ENCODE data around the gene KCNJ9.

Gene KCNJ9

GRCh38 chr1:160127865-160128523 is 46.7 kb downstream of the KCNJ9 start:
- DNase-seq = no peak

GRCh38 chr1:160128636-160129035 is 47.3 kb downstream of the KCNJ9 start:
- no peak for DNase-seq

- no peak for DNase-seq
Observed at GRCh38 chr1:160129046-160129445, 47.7 kb downstream of the KCNJ9 start.

- no peak for DNase-seq
Observed at GRCh38 chr1:160129558-160129957, 48.2 kb downstream of the KCNJ9 start.

DNA sequence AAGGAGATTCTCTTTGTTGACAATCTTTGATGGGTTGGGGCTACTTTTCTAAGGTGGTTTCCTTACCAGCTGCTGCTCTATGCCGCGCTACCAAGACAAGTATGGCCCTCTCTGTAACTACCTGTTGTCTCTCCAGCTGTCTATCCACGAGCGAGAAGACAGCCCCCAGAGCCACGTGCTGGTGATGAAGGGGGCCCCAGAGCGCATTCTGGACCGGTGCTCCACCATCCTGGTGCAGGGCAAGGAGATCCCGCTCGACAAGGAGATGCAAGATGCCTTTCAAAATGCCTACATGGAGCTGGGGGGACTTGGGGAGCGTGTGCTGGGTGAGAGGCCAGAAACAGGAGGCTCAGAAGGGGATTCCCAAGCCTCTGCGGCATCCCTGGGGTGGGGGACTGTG is 48.6 kb downstream of the KCNJ9 start:
- DNase-seq = no peak

DNA sequence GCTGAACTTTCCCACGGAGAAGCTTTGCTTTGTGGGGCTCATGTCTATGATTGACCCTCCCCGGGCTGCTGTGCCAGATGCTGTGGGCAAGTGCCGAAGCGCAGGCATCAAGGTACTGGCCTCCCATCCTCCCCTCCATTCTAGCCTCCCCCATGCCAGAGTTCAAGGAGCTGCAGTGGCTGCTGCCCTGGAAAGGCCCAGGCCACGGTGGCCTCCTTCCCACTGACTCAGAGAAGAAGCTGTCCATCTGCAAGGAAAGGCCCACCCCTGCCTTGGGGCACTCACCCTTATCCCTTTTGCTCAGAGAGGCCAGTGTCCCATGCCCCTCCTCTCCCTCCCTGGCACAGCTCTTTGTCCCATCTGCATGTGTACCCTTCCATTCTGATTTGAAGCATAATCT is 49.1 kb downstream of the KCNJ9 start:
- no peak for DNase-seq

DNA sequence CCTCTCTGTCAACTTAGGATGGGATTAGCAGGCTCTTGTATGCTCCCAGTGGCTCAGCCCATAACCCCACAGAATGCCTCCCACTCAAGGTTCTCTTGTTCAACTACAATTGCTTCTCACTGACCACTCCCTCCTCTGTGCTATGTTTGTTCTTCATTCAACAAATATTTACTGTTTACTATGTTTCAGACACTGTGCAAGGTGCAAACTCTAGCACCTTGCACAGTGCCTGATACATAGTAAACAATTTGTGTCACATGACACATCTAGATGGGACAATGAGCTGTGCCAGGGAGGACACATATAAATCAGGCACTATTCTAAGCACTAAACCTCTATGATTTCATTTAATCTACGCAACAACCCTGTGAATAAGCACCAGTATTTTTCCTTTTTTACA is 49.6 kb downstream of the KCNJ9 start:
- DNase-seq = no peak

GRCh38 chr1:160131803-160132565 is 50.6 kb downstream of the KCNJ9 start:
- no peak for DNase-seq

DNA sequence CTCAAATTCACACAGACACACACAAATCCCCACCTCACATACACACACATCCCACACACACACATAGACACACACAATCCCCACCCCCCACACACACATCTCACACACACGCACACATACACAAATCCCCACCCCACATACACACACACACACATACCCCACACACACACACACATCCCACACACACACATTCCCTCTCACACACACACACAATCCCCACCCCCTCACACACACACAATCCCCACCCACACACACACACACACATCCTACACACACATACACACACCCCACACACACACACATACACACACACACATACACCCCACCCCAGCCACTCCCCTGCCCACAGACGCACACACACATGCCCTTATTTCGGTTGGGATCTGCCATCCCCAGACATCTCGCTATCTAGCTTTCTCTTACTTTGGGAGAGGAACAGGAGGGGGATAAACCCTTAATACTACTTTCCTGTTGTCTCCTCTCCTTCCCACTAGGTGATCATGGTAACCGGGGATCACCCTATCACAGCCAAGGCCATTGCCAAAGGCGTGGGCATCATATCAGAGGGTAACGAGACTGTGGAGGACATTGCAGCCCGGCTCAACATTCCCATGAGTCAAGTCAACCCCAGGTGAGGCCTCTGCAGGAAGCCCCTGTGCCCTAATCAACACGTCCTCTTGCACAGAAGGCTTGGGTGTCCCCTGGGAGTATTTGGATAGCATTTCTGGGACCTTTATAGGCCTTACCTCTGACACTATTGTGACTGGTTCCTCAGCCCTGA is 52.8 kb downstream of the KCNJ9 start:
- no peak for DNase-seq

DNA sequence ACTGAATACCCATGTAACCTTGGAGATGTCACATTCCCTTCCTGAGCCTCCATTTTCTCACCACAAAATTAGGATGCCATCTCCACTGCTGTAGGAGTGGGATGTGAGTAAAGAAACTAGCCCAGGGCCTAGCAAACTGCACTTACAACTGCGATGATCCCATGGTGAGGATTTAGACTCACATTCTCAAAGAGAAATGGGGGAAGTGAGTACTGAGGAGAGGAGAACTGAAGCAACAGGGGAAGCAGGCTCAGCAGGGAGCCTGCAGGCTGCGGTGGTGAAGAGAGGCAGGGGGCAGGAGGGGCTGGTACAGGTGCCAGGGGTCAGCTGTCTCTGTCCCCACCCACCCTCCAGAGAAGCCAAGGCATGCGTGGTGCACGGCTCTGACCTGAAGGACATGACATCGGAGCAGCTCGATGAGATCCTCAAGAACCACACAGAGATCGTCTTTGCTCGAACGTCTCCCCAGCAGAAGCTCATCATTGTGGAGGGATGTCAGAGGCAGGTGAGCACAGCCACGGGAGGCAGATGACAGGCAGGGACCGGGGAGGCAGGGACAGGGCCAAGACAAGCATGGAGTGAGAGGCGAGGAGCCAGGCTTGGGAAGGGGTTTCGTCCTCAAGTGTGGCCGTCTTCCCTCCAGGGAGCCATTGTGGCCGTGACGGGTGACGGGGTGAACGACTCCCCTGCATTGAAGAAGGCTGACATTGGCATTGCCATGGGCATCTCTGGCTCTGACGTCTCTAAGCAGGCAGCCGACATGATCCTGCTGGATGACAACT is 53.6 kb downstream of the KCNJ9 start:
- no peak for DNase-seq

DNA sequence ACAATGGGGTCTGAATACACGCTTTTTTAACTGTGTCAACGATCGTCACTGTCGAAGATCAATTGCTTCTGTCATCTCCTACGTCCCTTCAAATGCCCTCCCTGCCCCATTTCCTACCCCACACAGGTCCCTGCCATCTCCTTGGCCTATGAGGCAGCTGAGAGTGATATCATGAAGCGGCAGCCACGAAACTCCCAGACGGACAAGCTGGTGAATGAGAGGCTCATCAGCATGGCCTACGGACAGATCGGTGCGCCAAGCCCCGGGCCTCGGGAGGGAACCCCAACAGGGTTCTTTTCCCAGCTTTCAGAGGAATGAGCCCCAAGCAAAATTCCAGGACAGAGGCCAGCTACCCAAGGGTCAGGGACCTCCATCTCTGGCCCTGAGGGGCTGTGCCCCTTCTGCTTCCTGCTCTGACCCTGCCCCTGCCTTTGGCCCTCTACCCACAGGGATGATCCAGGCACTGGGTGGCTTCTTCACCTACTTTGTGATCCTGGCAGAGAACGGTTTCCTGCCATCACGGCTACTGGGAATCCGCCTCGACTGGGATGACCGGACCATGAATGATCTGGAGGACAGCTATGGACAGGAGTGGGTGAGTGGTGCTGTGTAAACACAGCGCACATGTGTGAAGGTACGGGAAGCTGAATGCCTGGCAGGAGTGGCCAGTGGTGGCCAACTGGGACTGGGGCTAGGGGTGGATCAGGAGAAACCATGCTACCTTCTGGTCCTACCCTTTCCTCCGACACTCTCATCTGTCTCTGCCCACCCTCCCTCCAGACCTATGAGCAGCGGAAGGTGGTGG is 55.0 kb downstream of the KCNJ9 start:
- DNase-seq = no peak

DNA sequence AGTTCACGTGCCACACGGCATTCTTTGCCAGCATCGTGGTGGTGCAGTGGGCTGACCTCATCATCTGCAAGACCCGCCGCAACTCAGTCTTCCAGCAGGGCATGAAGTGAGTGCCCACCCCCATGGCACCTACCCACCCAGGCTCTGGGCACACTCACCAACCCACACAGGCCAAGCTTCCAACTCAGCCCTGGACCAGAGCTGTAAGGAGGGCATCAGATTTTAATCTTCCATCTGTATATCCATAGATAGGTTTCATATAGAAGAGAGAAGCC is 55.5 kb downstream of the KCNJ9 start:
- DNase-seq = no peak

DNA sequence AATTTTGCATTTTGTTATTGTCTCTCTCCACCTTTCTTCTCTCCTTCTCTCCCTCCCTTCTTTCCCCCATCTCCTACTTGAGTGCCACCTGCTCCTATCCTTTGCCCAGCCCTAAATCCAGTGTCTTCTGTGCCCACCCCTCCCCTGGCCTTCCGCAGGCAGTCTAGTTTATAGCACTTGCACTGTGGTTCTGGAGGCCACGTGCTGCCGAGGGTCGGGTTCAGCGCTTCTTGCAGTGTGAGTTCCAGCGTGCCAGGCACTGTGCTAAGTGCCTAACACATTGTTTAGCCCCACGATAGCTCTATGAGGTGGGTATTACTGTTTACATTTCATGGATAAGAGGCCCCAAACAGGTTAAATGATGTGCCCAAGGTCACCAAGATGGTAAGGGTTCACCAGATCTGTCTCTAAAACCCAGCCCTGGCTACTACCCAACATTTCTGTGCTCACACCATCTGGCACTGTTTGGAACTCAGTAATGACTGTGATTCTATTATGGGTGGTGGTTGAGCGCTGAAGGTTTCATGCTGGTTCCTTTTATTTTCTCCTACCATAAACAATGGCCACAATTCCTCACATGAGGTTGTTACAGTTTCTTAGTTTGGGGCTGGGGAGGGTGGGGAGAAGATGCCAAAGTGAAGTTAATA is 56.0 kb downstream of the KCNJ9 start:
- no peak for DNase-seq

- DNase-seq = no peak
Observed at GRCh38 chr1:160139840-160140239, 58.5 kb downstream of the KCNJ9 start.
